H54 (cell line): Measurements from ENCODE around the gene KRT14.
"Not testable (repeated sequence)": the region's sequence is repeated elsewhere in the genome, so short reads cannot be mapped to it uniquely, and the experiment has no call there.

ENCODE experiments used
- DNase-seq: peaks from one replicate; pipeline ENCODE4 v3.0.0; 2011; ENCODE audit warnings: low spot score, mixed read lengths; ENCODE audit not compliant: insufficient read length
- FAIRE-seq: peaks from 3 replicates; lab custom pipeline; 2011; peaks lifted over from hg19 to GRCh38; lab: Jason Lieb, UNC
- POLR2A ChIP-seq: IDR thresholded peaks from 2 replicates; pipeline ENCODE4 v1.6.1; 2011; ENCODE audit warnings: low read depth, mild to moderate bottlenecking, low read length

The KRT14 gene

GRCh38 chr17:41602524-41602923 lies 15.8 kb upstream of the KRT14 start:
- DNase-seq: no peak
- no peak for TF ChIP-seq POLR2A
- FAIRE-seq: no peak

- no peak for TF ChIP-seq POLR2A
- FAIRE-seq (no peak), DNase-seq (no peak)
Measured at GRCh38 chr17:41600318-41600717, 13.6 kb upstream of the KRT14 start.

GRCh38 chr17:41599680-41600079 lies 13.0 kb upstream of the KRT14 start:
- no peak for FAIRE-seq
- no peak for DNase-seq
- TF ChIP-seq POLR2A: no peak

- no peak for FAIRE-seq
- no peak for TF ChIP-seq POLR2A
- DNase-seq: no peak
Measured at GRCh38 chr17:41595585-41595984, 8.9 kb upstream of the KRT14 start.

GRCh38 chr17:41594363-41594915 lies 7.7 kb upstream of the KRT14 start:
- no peak for FAIRE-seq
- no peak for DNase-seq
- TF ChIP-seq POLR2A: no peak

GRCh38 chr17:41593306-41593981 lies 6.7 kb upstream of the KRT14 start:
- no peak for DNase-seq
- FAIRE-seq: no peak
- TF ChIP-seq POLR2A: no peak

GRCh38 chr17:41592601-41593305 lies 6.1 kb upstream of the KRT14 start:
- FAIRE-seq (no peak), DNase-seq (no peak)
- no peak for TF ChIP-seq POLR2A

GRCh38 chr17:41589301-41589700 lies 2.6 kb upstream of the KRT14 start:
- no peak for TF ChIP-seq POLR2A
- DNase-seq (no peak), FAIRE-seq (no peak)

- DNase-seq (no peak), FAIRE-seq (no peak)
- TF ChIP-seq POLR2A: no peak
Measured at GRCh38 chr17:41588126-41588810, 1.6 kb upstream of the KRT14 start.

- TF ChIP-seq POLR2A: no peak
- no peak for DNase-seq
- no peak for FAIRE-seq
Measured at GRCh38 chr17:41585301-41586056, 1.2 kb downstream of the KRT14 start.

- DNase-seq, FAIRE-seq: not testable (repeated sequence)
Measured at GRCh38 chr17:41584331-41584927, 2.3 kb downstream of the KRT14 start.

- FAIRE-seq: no peak
- no peak for DNase-seq
- TF ChIP-seq POLR2A: no peak
Measured at GRCh38 chr17:41583137-41584127, 3.3 kb downstream of the KRT14 start.

GRCh38 chr17:41582061-41582968 lies 4.4 kb downstream of the KRT14 start:
- FAIRE-seq, DNase-seq: not testable (repeated sequence)
